Upper lobe of right lung (tissue), 1 donor: ENCODE data around the gene GNAT2. TPM values are rescaled to one million over a fixed set of nuclear protein-coding genes. Genes with fewer than 3 reads are reported as not detected.
A peak's percentile ranks its signal among the peaks of the same experiment; 100 is the strongest.

Experiments used
- ATAC-seq: fragments of 200-7000 bp; cut with Tn5 transposase; one replicate; pipeline ENCODE4 v1.9.1; 2020; ENCODE audit warnings: mild to moderate bottlenecking, moderate library complexity
- DNase-seq: peaks from one replicate; pipeline ENCODE4 v3.0.0-alpha.2; 2020
- H3K27ac ChIP-seq: fragments of 200-600 bp; one replicate; pipeline ENCODE4 v1.8.0; 2022
- H3K27me3 ChIP-seq: fragments of 200-600 bp; one replicate; pipeline ENCODE4 v1.8.0; 2022; ENCODE audit warnings: mild to moderate bottlenecking
- H3K36me3 ChIP-seq: fragments of 200-600 bp; one replicate; pipeline ENCODE4 v1.8.0; 2022
- H3K4me1 ChIP-seq: fragments of 200-600 bp; one replicate; pipeline ENCODE4 v1.8.0; 2022
- H3K4me3 ChIP-seq: fragments of 200-600 bp; one replicate; pipeline ENCODE4 v1.8.0; 2022; ENCODE audit warnings: mild to moderate bottlenecking
- H3K9me3 ChIP-seq: fragments of 200-600 bp; one replicate; pipeline ENCODE4 v1.8.0; 2022
- intact Hi-C: fragments of 100-400 bp; cut with DNase I; formaldehyde crosslinking; loops from one replicate; pipeline ENCODE4 v1.11.0; 2022
- total RNA-seq: library from RNA; stranded (reverse); fragmentation: NEBNext Ultra II Directional; extraction: Animal tissue kit (Norgen Biotek cat#: 25700); gene quantifications from one replicate; pipeline ENCODE4 v1.2.1, GENCODE V29; 2021
- TF ChIP-seq, protein P1 (sequence below): fragments of 200-600 bp; IDR thresholded peaks from one replicate; pipeline ENCODE4 v1.8.0; 2022; ENCODE audit warnings: antibody characterized with exemption
- donor health status: DM: no; HTN: yes; CAD: no; lungs with severe emphysema.

The GNAT2 gene
- total RNA-seq, 1 donor from 2014 or later, result not detected

DNA sequence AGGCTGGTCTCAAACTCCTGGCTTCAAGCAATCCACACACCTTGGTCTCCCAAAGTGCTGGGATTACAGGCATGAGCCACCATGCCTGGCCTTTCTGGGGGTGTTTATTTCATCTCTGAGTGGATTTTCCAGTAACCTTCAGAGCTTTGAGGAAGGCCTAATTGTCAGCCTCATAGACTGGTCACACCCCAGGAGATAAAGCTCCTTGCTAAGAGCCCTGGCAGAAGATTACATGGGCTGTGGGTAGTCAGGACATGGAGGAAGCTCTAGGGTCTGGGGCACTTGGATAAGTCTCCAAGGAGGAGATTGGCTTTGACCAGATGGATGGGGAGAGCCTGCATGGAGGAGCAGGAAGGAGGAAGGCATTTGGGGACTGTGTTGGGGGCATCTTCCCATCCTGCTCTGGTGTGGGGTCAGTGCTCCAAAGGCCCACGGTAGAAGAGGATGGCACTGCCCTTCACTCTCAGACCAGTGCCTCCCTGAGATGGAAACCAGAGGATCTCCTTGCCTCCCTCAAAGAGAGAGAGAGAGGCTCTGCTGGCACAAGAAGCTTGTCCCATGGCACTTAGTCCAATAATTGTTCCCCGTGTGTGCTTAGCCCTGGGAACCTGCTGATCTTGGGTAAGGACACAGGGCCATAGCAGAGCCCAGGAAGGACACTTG, 21.8 kb upstream of the GNAT2 start:
- ATAC-seq, result no peak
- peak; percentile 20 for DNase-seq
- H3K27me3 ChIP-seq, result no peaks in the 10 kb centered on the region
- no peak overlapping the region for H3K27ac ChIP-seq
- H3K4me3 ChIP-seq, result no peak overlapping the region
- intact Hi-C loops, result loop anchor here (5.0 kb wide), 1 partner anchor 131 kb away; no protein-coding TSS in a partner anchor
- H3K4me1 ChIP-seq, result peaks cover 6% of the 10 kb centered on the region
- no peaks in the 10 kb centered on the region for H3K9me3 ChIP-seq
- H3K36me3 ChIP-seq, result no peaks in the 10 kb centered on the region
- TF ChIP-seq, protein P1, sequence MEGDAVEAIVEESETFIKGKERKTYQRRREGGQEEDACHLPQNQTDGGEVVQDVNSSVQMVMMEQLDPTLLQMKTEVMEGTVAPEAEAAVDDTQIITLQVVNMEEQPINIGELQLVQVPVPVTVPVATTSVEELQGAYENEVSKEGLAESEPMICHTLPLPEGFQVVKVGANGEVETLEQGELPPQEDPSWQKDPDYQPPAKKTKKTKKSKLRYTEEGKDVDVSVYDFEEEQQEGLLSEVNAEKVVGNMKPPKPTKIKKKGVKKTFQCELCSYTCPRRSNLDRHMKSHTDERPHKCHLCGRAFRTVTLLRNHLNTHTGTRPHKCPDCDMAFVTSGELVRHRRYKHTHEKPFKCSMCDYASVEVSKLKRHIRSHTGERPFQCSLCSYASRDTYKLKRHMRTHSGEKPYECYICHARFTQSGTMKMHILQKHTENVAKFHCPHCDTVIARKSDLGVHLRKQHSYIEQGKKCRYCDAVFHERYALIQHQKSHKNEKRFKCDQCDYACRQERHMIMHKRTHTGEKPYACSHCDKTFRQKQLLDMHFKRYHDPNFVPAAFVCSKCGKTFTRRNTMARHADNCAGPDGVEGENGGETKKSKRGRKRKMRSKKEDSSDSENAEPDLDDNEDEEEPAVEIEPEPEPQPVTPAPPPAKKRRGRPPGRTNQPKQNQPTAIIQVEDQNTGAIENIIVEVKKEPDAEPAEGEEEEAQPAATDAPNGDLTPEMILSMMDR, result no peak

DNA sequence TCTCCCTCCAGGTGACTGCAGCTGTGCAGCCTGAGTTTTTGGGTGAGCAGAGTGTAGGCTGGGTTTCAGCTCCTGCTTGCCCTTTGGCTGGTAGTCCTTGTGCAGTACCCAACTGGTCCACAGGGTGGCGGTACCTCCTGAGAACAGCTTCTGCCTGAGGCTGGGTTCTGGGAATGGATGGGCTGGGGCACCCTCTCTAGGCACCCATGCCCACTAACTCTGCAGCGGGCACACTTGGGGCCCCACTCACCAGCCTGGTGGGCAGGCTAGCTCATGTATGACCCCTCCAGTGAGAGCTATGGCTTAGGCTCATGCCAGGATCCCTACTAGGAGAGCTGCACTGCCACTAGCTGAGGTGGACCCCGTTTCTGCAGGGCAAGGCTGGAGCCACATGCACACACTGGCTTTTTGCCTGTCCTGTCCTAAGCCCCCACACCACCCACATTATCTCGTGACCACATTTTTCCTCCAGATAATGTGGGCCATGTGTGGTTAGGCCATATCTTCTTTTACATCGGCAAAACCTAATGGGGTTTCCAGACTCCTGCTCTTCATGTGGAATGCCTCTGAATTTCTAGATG, 21.0 kb upstream of the GNAT2 start:
- peak; percentile 90 for ATAC-seq
- Histone ChIP-seq H3K9me3 (no peaks in the 10 kb centered on the region), H3K27ac (no peak overlapping the region), H3K4me3 (no peak overlapping the region), H3K4me1 (peaks cover 8% of the 10 kb centered on the region), H3K36me3 (no peaks in the 10 kb centered on the region), H3K27me3 (no peaks in the 10 kb centered on the region)
- intact Hi-C loops, result loop anchor here (5.0 kb wide), 1 partner anchor 132 kb away; no protein-coding TSS in a partner anchor
- TF ChIP-seq, protein P1, result peak; percentile 97
- peak; percentile 91 for DNase-seq

DNA sequence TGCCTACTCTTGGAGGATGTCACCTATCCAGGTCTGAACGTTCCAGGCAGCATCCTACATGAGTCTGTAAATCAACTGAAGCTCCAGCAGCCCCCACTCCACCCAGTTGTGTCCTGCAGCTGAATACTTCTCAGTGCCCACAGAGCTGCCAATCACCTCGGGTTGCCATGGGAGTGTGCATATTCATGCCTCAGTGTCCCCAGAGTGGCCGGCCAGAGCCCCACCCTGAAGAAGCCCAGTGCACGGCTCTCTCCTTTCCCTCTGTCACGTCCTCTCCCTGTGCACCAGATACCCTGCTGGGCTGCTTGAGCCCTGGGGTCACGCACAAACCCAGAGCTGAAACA, 20.4 kb upstream of the GNAT2 start:
- TF ChIP-seq, protein P1, result no peak
- intact Hi-C loops, result loop anchor here (5.0 kb wide), 1 partner anchor 132 kb away; no protein-coding TSS in a partner anchor
- Histone ChIP-seq H3K27me3 (no peaks in the 10 kb centered on the region), H3K4me1 (peaks cover 8% of the 10 kb centered on the region), H3K9me3 (no peaks in the 10 kb centered on the region), H3K4me3 (no peak overlapping the region), H3K27ac (no peak overlapping the region), H3K36me3 (no peaks in the 10 kb centered on the region)
- peak; percentile 52 for DNase-seq
- ATAC-seq, result no peak

DNA sequence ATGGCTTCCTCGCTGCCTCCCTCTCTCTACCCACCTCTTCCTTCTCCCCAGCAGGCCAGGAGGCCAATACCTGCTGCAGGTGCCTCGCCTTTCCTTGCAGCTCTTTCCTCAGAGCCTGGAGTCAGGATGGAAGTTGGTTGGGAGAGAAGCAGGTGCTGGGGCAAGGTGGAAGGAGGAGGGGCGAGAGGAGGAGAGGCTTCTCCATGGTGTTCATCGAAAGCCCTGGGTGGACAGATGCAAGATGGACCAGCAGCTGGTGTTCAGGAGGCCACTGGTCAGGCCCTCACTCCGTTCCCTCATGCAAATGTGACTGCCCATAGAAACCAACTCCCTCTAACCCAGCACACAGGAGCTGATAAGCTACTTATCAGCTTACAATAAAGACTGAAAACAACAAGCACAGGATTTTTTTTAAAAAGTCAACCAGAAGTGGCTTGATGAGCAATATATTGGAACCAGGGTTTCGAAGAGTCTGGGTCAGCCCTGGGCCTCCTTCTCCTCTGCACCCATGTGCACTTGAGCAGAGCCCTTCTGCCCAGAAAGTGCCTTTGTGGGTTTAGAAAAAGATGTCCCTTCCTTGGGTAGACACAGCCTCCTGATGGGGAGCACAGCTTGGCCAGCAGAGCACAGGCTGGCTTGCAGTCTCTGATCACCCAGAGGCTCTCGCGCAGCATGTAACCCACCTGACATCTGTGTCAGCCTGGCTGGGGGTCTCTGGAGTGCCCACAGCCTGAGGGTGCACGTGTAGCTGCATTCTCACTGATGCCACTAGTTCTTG, 19.8 kb upstream of the GNAT2 start:
- peak; percentile 40 for DNase-seq
- Histone ChIP-seq H3K4me3 (no peak overlapping the region), H3K9me3 (no peaks in the 10 kb centered on the region), H3K36me3 (no peaks in the 10 kb centered on the region), H3K4me1 (peaks cover 8% of the 10 kb centered on the region), H3K27me3 (no peaks in the 10 kb centered on the region), H3K27ac (no peak overlapping the region)
- ATAC-seq, result no peak
- intact Hi-C loops, result no loop called here
- TF ChIP-seq, protein P1, result no peak

DNA sequence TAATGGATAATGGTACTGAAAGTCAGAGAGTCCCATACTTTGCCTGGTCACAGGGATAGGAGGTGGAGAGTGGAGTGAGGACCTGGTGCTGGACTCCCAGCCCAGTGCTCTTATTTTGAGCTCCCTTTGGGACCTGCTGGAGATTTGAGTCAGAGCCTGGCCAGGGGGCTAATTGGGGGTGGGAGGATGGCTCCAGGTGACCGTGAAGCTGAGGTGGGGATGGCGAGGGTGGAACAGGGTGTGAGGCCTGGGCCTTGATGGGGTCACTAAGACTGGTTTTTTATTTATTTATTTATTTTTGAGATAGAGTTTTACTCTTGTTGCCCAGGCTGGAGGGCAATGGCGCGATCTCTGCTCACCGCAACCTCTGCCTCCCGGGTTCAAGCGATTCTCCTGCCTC, 18.0 kb upstream of the GNAT2 start:
- H3K4me1 ChIP-seq, result peaks cover 5% of the 10 kb centered on the region
- H3K9me3 ChIP-seq, result no peaks in the 10 kb centered on the region
- DNase-seq (peak; percentile 40), ATAC-seq (no peak)
- no peak overlapping the region for H3K27ac ChIP-seq
- TF ChIP-seq, protein P1, result no peak
- H3K36me3 ChIP-seq, result no peaks in the 10 kb centered on the region
- no peak overlapping the region for H3K4me3 ChIP-seq
- intact Hi-C loops, result no loop called here
- no peaks in the 10 kb centered on the region for H3K27me3 ChIP-seq
